NCI-H1105 treated with DMSO at 0.1 percent for 48 hours (cell line): ENCODE data around the gene ALOX12.
A peak's percentile ranks its signal among the peaks of the same experiment; 100 is the strongest.

Experiments used
- DNase-seq: peaks from one replicate; lab custom pipeline; 2025; lab: John Stamatoyannopoulos, UW

The ALOX12 gene

DNA sequence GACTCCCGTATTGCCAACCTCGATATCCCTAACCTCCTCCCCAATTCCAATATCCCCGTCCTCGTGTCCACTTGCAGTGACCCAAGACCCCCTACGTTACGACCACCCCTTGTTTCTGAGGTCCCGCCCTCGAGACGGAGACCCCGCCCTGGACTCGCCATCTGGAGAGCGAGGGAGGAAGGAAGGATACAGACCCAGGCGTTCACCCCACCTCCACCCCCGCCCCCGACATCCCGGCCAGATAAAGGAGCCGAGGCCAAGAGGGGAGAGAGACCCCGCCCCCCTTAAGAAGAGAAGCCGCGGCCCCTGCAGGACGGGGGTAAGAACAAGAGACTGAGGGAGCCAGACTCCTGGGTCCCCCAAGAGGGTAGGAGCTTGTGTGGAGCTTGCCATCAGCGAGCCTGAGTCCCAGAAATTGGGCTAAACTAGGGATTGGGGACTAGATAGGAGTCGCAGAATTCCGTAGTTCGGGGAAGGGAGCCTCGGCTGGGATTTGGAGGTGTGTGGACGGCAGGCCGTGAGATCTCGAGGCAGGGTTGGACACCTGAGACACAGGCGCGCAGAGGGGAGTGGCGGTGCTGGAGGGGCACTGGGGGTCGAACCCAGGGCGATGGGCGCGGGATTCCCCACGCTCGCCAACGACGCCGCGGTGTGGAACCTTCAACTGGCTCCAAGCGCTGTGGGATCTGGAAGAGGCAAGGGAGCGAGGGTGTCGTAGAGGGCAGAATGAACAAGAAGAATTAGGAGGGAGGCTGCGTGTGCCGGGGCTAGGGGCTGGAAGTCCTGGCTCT lies 27.1 kb downstream of the ALOX12 start, which contains the start of gene BCL6B:
Gene BCL6B (plus strand): TSS at position 270 of the 791 bp plus-strand sequence. CDS start 622 bp downstream, outside the sequence.
- no peak for DNase-seq

DNA sequence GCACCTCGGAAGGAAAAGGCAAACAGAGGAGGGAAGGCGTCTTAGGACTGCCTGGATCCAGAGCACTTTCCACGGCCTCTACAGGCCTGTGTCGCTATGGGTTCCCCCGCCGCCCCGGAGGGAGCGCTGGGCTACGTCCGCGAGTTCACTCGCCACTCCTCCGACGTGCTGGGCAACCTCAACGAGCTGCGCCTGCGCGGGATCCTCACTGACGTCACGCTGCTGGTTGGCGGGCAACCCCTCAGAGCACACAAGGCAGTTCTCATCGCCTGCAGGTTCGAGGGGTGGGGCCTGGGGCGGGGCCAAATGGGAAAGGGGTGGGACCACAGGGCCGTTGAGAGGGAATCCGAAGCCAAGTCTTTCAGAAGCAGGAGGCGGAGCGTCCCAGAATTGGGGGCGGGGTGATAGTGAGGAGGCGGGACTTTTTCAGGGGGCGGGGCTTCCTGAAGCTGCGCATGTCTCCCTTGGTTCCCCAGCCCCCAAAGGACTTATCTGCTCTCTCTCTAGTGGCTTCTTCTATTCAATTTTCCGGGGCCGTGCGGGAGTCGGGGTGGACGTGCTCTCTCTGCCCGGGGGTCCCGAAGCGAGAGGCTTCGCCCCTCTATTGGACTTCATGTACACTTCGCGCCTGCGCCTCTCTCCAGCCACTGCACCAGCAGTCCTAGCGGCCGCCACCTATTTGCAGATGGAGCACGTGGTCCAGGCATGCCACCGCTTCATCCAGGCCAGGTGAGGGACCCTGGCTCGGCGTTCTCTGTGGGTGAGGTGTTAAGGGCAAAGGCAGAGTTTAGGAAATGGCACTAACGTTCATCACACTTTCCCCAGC lies 27.9 kb downstream of the ALOX12 start:
- no peak for DNase-seq

GRCh38 chr17:7024402-7024785 lies 28.5 kb downstream of the ALOX12 start:
- no peak for DNase-seq

- DNase-seq: no peak
Observed at GRCh38 chr17:7025245-7025644, 29.4 kb downstream of the ALOX12 start.

- no peak for DNase-seq
Observed at GRCh38 chr17:7026471-7027115, 30.7 kb downstream of the ALOX12 start.

DNA sequence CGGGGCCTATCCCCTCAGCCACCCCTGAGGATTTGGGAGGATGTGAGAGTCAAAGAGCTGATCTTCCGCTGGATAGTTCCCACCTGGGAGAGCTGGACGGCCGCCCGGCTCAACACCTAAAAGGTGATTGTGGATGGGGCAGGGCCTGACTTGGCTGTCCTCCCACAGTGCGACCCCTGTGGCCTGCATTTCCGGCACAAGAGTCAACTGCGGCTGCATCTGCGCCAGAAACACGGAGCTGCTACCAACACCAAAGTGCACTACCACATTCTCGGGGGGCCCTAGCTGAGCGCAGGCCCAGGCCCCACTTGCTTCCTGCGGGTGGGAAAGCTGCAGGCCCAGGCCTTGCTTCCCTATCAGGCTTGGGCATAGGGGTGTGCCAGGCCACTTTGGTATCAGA lies 31.5 kb downstream of the ALOX12 start:
- DNase-seq: no peak

- DNase-seq: no peak
Observed at GRCh38 chr17:7029096-7029495, 33.2 kb downstream of the ALOX12 start.

DNA sequence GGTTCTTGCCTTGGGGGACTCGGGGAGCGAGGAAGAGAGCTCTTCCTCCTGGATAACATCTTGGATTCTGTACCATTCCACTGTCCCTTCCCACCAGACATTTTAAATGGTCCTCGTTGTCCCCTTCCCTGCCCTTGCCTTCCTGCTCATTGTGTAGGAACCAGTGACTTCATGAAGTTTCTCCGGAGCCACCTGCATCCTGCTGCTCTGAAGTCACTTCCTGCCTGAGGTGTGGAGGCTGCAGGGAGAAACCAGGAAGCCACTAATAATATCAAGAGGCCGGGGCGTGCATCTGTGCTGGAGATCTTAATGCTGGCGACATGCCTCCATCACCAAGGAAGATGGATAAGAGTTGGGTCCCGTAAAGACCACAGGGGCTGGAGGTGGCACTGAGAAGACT lies 33.8 kb downstream of the ALOX12 start:
- no peak for DNase-seq

DNA sequence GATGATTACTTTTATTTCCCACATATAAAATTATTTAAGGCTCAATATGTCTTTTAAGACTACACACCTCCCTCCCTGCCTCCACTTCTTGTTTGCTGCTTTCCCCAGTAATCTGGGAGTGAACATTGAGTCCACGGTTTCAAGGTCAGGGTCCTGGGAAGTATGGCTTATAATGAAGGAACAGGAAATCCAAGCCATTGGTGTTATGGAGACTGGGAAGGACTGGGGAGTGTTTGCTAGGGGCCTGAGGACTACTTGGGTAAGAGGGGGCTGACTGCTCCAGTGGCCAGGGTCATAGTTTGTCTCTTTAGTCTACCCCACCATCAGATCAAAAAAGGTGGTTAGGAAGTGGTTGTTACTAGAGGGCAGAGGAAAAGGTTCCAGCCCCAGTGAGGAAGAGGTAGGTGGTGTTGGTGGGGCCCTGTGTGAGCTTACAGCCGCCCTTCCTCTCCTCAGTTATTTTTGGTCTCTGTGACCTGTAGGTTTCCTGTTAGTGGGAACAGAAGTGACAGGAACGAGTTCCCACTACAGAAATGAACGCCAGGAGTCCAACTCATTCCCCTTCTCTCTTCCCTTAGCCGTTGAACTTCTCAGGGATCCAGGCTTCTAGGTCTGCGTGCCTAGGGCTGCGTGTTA lies 39.2 kb downstream of the ALOX12 start:
- DNase-seq: no peak

DNA sequence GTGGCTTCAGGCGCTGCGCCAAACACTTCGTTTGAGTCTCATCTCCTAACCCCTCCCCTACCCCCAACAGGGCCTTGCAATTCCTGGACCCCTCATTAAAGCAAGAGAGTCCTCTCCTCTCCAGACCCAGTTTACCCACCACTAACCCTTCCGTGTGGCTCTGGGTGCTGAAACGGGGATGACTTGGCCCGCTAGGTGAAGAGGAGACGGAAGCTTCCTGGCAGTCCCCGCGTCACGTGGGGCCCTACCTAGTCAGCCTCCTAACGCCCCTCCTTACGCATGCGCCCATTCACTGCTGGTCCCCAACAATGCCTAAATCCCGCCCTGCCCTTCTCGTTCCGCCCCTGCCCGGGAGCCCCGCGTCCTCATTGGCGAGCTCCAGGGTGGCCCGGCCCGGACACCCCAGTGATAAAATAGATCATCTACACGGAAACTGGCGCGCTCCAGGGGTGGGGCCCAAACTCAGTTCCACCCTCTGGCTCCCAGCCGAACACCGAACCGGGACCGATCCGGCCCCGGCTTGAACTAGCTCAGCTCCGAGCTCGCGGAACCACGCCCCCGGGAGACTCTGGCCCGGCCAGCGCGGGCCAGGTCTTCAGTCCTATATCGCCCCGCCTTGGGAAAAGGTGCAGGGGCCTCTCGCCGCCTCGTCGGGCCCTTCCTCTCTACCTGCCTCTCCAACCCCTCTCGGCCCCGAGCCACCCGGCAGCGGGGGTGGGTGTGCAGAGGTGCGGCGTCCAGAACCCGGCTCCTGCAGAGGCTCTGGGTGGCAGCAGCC lies 39.9 kb downstream of the ALOX12 start, which contains the start of gene SLC16A13:
Gene SLC16A13 (plus strand): TSS at position 425 of the 778 bp plus-strand sequence. CDS start 368 bp downstream, outside the sequence.
- DNase-seq: peak; percentile 98

DNA sequence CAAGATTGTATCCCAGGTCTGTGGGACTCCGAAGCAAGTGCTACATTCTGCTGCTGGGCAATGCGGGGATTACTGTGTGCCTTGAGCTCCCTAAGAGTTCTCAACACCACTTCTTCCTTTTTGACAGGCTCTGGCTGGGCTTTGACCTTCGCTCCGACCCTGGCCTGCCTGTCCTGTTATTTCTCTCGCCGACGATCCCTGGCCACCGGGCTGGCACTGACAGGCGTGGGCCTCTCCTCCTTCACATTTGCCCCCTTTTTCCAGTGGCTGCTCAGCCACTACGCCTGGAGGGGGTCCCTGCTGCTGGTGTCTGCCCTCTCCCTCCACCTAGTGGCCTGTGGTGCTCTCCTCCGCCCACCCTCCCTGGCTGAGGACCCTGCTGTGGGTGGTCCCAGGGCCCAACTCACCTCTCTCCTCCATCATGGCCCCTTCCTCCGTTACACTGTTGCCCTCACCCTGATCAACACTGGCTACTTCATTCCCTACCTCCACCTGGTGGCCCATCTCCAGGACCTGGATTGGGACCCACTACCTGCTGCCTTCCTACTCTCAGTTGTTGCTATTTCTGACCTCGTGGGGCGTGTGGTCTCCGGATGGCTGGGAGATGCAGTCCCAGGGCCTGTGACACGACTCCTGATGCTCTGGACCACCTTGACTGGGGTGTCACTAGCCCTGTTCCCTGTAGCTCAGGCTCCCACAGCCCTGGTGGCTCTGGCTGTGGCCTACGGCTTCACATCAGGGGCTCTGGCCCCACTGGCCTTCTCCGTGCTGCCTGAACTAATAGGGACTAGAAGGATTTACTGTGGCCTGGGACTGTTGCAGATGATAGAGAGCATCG lies 42.4 kb downstream of the ALOX12 start:
- no peak for DNase-seq

DNA sequence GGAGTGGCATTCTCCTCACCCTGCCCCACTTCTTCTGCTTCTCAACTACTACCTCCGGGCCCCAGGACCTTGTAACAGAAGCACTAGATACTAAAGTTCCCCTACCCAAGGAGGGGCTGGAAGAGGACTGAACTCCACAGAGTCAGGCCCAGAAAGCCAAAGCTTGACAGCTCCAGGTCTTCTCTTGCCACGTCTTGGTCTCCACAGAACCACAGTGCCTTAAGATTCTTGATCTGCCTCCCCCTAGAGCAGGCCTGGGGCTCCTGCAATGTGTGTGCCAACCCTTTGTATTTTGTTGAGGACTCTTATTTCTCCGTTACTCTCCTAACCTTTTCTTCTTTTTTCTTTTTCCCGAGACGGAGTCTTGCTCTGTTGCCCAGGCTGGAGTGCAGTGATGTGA lies 44.0 kb downstream of the ALOX12 start:
- DNase-seq: no peak

GRCh38 chr17:7041607-7042500 lies 46.0 kb downstream of the ALOX12 start:
- no peak for DNase-seq

DNA sequence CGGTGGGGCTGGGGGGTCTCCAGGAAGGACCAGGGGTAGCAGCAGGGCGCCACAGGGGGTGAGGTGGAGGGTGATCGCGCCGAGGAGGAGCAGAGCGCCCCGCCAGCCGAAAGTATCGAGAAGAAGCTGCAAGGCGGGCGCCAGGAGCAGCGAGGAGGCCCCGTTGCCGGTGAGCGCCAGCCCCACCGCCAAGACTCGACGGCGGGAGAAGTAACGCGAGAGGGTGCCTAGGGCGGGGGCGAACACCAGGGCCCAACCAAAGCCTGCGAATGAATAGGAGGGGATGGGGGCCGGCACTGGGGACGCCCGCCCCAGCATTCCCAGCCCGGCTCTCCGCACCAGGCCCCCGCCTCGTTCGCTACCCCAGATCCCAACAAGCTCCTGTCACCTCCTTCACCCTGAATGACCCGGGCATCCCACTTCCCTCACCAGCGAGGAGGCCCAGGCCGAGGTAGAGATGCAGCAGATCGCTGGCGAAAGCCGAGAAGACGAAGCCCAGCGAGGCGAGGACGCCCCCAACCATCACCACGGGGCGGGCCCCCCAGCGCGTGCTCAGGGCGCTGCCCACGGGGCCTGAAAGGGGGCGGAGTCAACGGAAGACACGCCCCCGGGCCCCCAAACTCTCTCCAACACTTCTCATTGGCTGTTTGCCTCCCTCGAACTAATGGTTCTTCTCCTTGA lies 46.8 kb downstream of the ALOX12 start:
- no peak for DNase-seq

DNA sequence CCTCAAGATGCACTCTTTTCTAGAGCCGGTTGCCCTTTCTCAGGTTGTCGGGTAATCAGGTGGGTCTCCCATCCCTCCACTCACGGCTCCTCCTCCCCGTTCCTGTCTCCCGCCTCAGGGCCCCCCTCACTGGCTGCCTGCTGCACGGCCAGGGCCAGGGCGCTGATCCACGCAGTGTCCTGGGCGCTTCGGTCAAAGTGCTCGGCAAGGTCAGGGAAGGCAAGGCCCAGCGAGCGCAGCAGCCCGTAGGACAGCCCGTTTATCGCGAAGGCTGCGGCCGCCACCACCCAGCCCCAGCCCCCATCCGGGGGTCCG lies 47.3 kb downstream of the ALOX12 start:
- DNase-seq: peak; percentile 10

DNA sequence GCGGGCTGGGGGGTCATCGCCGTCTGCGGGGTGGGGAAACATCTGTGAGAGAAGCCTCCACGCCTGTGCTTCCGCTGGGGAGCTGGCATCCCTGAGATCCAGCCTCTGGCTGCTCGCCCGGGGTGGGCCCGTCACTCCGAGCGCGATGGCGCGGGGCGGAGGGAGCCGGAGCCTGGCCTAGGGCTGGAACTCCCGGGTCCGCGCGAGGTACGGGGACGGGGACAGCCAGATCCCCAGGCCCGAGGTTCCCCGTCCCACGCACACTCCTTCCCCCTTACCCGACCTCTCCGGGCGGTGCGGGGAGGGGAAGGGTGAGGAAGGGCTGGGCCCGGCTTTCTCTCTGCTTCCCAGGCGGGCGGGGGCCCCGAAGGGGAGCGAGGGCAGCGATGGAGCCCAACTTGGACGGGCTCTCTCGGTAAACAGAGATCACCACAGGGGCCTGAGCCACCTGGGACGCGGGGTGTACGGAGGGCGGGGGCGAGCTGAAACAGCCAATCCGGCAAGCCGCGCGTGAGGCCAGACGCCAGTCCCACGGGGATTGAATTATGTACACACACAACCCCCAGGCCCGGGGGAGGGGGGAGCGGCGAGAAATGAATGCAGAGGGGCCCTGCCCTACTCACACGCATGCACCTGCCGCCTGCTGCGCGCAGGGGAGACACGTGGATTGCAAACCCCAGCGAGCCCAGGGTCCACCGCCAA lies 47.8 kb downstream of the ALOX12 start, which contains the start of gene SLC16A11:
Gene SLC16A11 (minus strand): TSS at position 596 of the 702 bp plus-strand sequence. CDS start 579 bp downstream, at position 17.
- DNase-seq: peak; percentile 82

GRCh38 chr17:7045492-7046126 lies 49.8 kb downstream of the ALOX12 start:
- DNase-seq: peak; percentile 78
